ENCODE measurements around the gene KIRREL3. TPM values are rescaled to one million over a fixed set of nuclear protein-coding genes. Genes with fewer than 3 reads are reported as not detected.

KIRREL3 gene
- total and polyA plus RNA-seq, 4 donors = 0.02 to 0.71 (median 0.15) TPM; not detected in 1

DNA sequence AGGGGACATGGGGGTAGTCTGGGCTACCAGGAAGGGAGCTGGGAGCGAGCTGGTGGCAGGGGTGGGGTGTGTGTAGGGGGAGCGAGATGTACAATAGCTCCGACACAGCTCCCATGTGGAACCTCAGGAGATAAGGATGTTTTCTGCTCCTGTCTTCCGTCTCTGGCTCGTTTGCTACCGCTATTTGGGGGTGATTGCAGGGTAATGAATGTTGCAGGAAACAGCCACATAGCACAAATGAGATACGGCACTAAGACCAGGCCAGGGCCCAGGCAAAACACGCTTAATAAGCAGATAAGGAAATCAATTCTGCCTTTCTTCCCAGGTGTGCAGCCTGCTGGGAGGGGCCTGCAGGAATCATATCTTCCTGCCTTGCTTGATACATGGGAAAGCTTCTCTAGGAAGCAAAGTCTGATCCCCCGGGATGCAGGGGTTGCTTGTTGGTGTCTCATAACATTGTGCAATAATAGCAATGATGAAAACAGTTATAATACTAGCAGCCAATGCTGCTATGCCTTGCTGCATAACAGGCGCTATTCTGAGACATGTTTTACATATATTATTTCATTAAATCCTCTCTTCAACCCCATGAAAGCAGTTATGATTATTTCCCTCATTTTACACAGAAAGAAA lies 486.4 kb downstream of the KIRREL3 start:
- WGBS, 2 donors = 72 to 80% methylated on average over 10 of the region's 10 CpGs
- Histone ChIP-seq H3K4me1 (ENCODE audit: control insufficient read depth in 5 of 5, insufficient read depth in 5 of 5, low read length in 5 of 5) (no peaks in the 10 kb centered on the region), H3K4me3 (no peak overlapping the region), H3K27me3 (ENCODE audit: control insufficient read depth in 3 of 3, insufficient read depth in 3 of 3, low read length in 2 of 3) (peaks cover 0 to 2% (median 0%) of the 10 kb centered on the region in 3 donors), H3K27ac (ENCODE audit: low read depth in 1 of 2, low read length in 1 of 2) (no peak overlapping the region), H3K36me3 (ENCODE audit: control insufficient read depth in 4 of 4, insufficient read depth in 4 of 4, low read length in 4 of 4) (no peaks in the 10 kb centered on the region), H3K9me3 (ENCODE audit: control insufficient read depth in 4 of 4, insufficient read depth in 3 of 4, low read length in 3 of 4) (no peaks in the 10 kb centered on the region), H3K9ac (ENCODE audit: insufficient read depth in 1 of 2, low read length in 2 of 2) (no peak overlapping the region)
- no peak for ATAC-seq (ENCODE audit: insufficient read depth, low FRiP score)
- TF ChIP-seq, protein P1, sequence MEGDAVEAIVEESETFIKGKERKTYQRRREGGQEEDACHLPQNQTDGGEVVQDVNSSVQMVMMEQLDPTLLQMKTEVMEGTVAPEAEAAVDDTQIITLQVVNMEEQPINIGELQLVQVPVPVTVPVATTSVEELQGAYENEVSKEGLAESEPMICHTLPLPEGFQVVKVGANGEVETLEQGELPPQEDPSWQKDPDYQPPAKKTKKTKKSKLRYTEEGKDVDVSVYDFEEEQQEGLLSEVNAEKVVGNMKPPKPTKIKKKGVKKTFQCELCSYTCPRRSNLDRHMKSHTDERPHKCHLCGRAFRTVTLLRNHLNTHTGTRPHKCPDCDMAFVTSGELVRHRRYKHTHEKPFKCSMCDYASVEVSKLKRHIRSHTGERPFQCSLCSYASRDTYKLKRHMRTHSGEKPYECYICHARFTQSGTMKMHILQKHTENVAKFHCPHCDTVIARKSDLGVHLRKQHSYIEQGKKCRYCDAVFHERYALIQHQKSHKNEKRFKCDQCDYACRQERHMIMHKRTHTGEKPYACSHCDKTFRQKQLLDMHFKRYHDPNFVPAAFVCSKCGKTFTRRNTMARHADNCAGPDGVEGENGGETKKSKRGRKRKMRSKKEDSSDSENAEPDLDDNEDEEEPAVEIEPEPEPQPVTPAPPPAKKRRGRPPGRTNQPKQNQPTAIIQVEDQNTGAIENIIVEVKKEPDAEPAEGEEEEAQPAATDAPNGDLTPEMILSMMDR (IDR thresholded peaks at IDR 0.05; ENCODE audit: control extremely low read depth, extremely low read depth) = no peak
- DNase-seq = no peak

DNA sequence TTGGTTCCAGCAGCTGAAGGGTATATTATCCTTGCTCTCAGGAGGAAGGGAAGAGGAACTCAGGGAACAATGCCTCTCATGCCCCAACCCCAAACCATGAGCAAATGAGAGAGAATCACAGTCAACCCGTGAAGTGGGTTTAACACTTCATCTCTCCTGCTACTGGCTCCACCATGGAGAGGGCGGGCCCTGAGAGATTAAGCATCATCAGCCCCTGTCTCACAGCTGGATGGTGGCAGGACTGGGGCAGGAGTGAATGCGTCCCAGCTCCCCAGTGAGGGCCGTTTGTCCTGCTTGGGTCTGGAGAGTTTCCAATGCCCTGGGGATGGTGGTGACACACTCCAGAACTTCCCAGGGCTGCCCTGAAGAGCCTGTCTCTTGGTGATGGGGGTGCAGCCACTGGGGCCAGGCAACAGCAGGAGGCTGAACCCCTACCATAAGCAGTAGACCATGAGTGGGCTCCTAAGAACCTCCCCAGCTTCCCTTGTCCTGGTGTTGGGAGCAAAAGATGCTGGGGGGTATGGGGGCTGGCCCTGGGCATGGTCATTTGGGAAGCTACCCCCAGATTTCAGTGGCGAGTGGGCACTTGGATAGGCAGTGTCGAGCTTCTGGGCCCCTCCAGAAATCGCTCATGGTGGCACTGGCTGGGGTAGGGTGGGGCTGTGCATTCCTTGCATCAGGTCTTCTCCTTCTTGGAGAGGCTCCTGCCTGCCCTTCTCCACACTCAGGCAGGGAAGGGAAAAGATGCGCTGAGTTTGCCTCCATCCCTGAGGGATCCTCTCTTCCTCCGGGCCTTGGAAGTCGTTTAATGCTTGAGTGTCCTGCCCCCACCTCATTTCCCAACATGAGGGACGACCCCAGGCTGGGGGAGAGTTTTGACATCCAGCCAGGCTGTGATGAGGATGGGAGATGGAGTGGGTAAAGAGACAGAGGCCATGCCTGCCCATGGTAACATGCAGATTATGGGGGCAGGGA lies 487.5 kb downstream of the KIRREL3 start:
- DNase-seq (no peak), ATAC-seq (ENCODE audit: insufficient read depth, low FRiP score) (no peak)
- H3K9me3 ChIP-seq (ENCODE audit: control insufficient read depth in 4 of 4, insufficient read depth in 3 of 4, low read length in 3 of 4) = peaks cover 0 to 1% (median 0%) of the 10 kb centered on the region in 4 donors
- WGBS, 2 donors = 74 to 75% methylated on average over 11 of the region's 11 CpGs
- H3K4me1 ChIP-seq (ENCODE audit: control insufficient read depth in 5 of 5, insufficient read depth in 5 of 5, low read length in 5 of 5) = no peaks in the 10 kb centered on the region
- no peaks in the 10 kb centered on the region for H3K36me3 ChIP-seq (ENCODE audit: control insufficient read depth in 4 of 4, insufficient read depth in 4 of 4, low read length in 4 of 4)
- TF ChIP-seq, protein P1 (IDR thresholded peaks at IDR 0.05; ENCODE audit: control extremely low read depth, extremely low read depth) = no peak
- H3K4me3 ChIP-seq = no peak overlapping the region
- H3K9ac ChIP-seq (ENCODE audit: insufficient read depth in 1 of 2, low read length in 2 of 2) = no peak overlapping the region
- peaks cover 0 to 2% (median 0%) of the 10 kb centered on the region in 3 donors for H3K27me3 ChIP-seq (ENCODE audit: control insufficient read depth in 3 of 3, insufficient read depth in 3 of 3, low read length in 2 of 3)
- H3K27ac ChIP-seq (ENCODE audit: low read depth in 1 of 2, low read length in 1 of 2) = no peak overlapping the region

DNA sequence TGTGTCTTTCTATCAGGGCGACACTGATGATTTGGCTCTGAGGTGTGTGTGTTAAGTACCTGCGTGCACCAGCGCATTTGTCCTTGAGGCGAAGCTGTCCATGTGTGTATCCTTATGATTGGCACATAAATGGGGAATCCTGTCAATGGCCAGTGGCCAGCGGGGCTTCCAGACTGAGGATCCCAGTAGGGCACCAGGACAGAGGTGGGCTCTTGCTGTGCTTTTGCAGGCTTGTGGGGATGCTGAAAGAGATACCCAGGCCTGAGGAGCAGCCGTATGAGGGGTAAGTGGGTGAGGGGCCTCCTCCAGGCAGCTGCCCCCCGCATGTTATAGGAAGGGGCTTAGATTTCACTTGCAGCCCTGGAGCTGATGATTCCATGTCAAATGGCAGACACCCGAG lies 488.3 kb downstream of the KIRREL3 start:
- no peak overlapping the region for H3K4me3 ChIP-seq
- H3K4me1 ChIP-seq (ENCODE audit: control insufficient read depth in 5 of 5, insufficient read depth in 5 of 5, low read length in 5 of 5) = no peaks in the 10 kb centered on the region
- no peak for DNase-seq
- H3K9me3 ChIP-seq (ENCODE audit: control insufficient read depth in 4 of 4, insufficient read depth in 3 of 4, low read length in 3 of 4) = peaks cover 0 to 1% (median 0%) of the 10 kb centered on the region in 4 donors
- peaks cover 0 to 2% (median 0%) of the 10 kb centered on the region in 3 donors for H3K27me3 ChIP-seq (ENCODE audit: control insufficient read depth in 3 of 3, insufficient read depth in 3 of 3, low read length in 2 of 3)
- H3K36me3 ChIP-seq (ENCODE audit: control insufficient read depth in 4 of 4, insufficient read depth in 4 of 4, low read length in 4 of 4) = no peaks in the 10 kb centered on the region
- ATAC-seq (ENCODE audit: insufficient read depth, low FRiP score) = no peak
- 85 to 94% methylated on average over 8 of the region's 8 CpGs for WGBS, 2 donors
- TF ChIP-seq, protein P1 (IDR thresholded peaks at IDR 0.05; ENCODE audit: control extremely low read depth, extremely low read depth) = no peak
- no peak overlapping the region for H3K9ac ChIP-seq (ENCODE audit: insufficient read depth in 1 of 2, low read length in 2 of 2)
- H3K27ac ChIP-seq (ENCODE audit: low read depth in 1 of 2, low read length in 1 of 2) = no peak overlapping the region
